CD14-positive monocyte (primary cell): ENCODE data around the gene GLI3. TPM values are rescaled to one million over a fixed set of nuclear protein-coding genes. Genes with fewer than 3 reads are reported as not detected.

Source experiments
- DNase-seq, 3 donors: peaks; one replicate each; pipeline ENCODE4 v3.0.0-alpha.2; 2011 to 2022
- H2AFZ ChIP-seq: 2 replicates; pipeline ENCODE4 v1.6.0; 2012; ENCODE audit warnings: mild to moderate bottlenecking, low read depth, low read length, inconsistent platforms; ENCODE audit not compliant: insufficient read depth, poor library complexity, severe bottlenecking
- H3K27ac ChIP-seq, 2 donors: 1 replicate in 1 of 2; 2 replicates in 1 of 2; pipeline ENCODE4 v1.5.1; 2012 to 2013; ENCODE audit warnings: low read length in 2 of 2, control low read depth in 1 of 2, inconsistent platforms in 1 of 2, low read depth in 1 of 2, mild to moderate bottlenecking in 1 of 2
- H3K27me3 ChIP-seq, 2 donors: one replicate each; pipeline versions ENCODE4 v1.6.0 to v1.6.1; 2011 to 2013; ENCODE audit warnings: low read length in 2 of 2; ENCODE audit not compliant: control insufficient read depth in 2 of 2, insufficient read depth in 2 of 2
- H3K36me3 ChIP-seq, 2 donors: replicated peaks in 1 of 2; 1 replicate in 1 of 2; 2 replicates in 1 of 2; pipeline versions ENCODE4 v1.5.1 to v1.6.1; 2012 to 2013; ENCODE audit warnings: low read length in 2 of 2, control low read depth in 1 of 2, inconsistent platforms in 1 of 2, mild to moderate bottlenecking in 1 of 2; ENCODE audit not compliant: insufficient read depth in 2 of 2, control insufficient read depth in 1 of 2
- H3K4me1 ChIP-seq, 2 donors: 1 replicate in 1 of 2; 2 replicates in 1 of 2; pipeline versions ENCODE4 v1.5.1 to v1.6.1; 2012 to 2013; ENCODE audit warnings: low read length in 2 of 2, control low read depth in 1 of 2, inconsistent platforms in 1 of 2, mild to moderate bottlenecking in 1 of 2, moderate library complexity in 1 of 2; ENCODE audit not compliant: insufficient read depth in 2 of 2, control insufficient read depth in 1 of 2
- H3K4me2 ChIP-seq: replicated peaks from 2 replicates; pipeline ENCODE3; 2012; ENCODE audit warnings: low read length, moderate library complexity, mild to moderate bottlenecking; ENCODE audit not compliant: poor library complexity, severe bottlenecking; ENCODE audit errors: extremely low read depth
- H3K4me3 ChIP-seq, 3 experiments: fragments of 200-600 bp in 1 of 3; sonication (generic) in 1 of 3; replicated peaks in 1 of 3; 1 replicate in 2 of 3; 2 replicates in 1 of 3; pipeline ENCODE4 v1.5.1; 2011 to 2013; ENCODE audit warnings: low read length in 3 of 3, mild to moderate bottlenecking in 3 of 3, control low read depth in 2 of 3, low read depth in 2 of 3, inconsistent platforms in 1 of 3, moderate library complexity in 1 of 3
- H3K79me2 ChIP-seq: 2 replicates; pipeline ENCODE4 v1.6.0; 2012; ENCODE audit warnings: mild to moderate bottlenecking, control low read depth, inconsistent platforms, low read length, moderate library complexity; ENCODE audit not compliant: insufficient read depth
- H3K9ac ChIP-seq: 2 replicates; pipeline ENCODE4 v1.6.0; 2017; ENCODE audit warnings: low read length, mild to moderate bottlenecking; ENCODE audit not compliant: insufficient read depth, poor library complexity, severe bottlenecking
- H3K9me3 ChIP-seq, 2 donors: replicated peaks in 1 of 2; 1 replicate in 1 of 2; 2 replicates in 1 of 2; pipeline versions ENCODE4 v1.5.1 to v1.6.1; 2012 to 2013; ENCODE audit warnings: low read length in 2 of 2, control low read depth in 1 of 2; ENCODE audit not compliant: control insufficient read depth in 1 of 2, insufficient read depth in 1 of 2
- H4K20me1 ChIP-seq: 2 replicates; pipeline ENCODE4 v1.6.0; 2012; ENCODE audit warnings: mild to moderate bottlenecking, low read length, control low read depth, moderate library complexity; ENCODE audit not compliant: insufficient read depth
- H3K27ac Mint-ChIP-seq, 7 donors: one replicate each; pipeline ENCODE4 v1.8.0; 2020; ENCODE audit warnings: mild to moderate bottlenecking in 7 of 7, mixed read lengths in 7 of 7, moderate library complexity in 6 of 7, inconsistent platforms in 2 of 7
- H3K27me3 Mint-ChIP-seq, 3 donors: one replicate each; pipeline ENCODE4 v1.8.0; 2021 to 2022; ENCODE audit warnings: low read depth in 3 of 3, mild to moderate bottlenecking in 3 of 3, mixed read lengths in 3 of 3, moderate library complexity in 3 of 3, inconsistent platforms in 1 of 3
- H3K36me3 Mint-ChIP-seq, 2 donors: one replicate each; pipeline ENCODE4 v1.8.0; 2020; ENCODE audit warnings: mixed read lengths in 2 of 2, inconsistent platforms in 1 of 2, mild to moderate bottlenecking in 1 of 2
- H3K4me1 Mint-ChIP-seq: one replicate; pipeline ENCODE4 v1.8.0; 2020; ENCODE audit warnings: mild to moderate bottlenecking, mixed read lengths
- H3K4me3 Mint-ChIP-seq, 2 donors: one replicate each; pipeline ENCODE4 v1.8.0; 2020; ENCODE audit warnings: mild to moderate bottlenecking in 2 of 2, mixed read lengths in 2 of 2, moderate library complexity in 1 of 2
- H3K9me3 Mint-ChIP-seq, 7 donors: one replicate each; pipeline ENCODE4 v1.8.0; 2020 to 2022; ENCODE audit warnings: mixed read lengths in 7 of 7, mild to moderate bottlenecking in 6 of 7, moderate library complexity in 6 of 7, inconsistent platforms in 2 of 7
- CTCF ChIP-seq: fragments of 200-600 bp; IDR thresholded peaks from one replicate; pipeline ENCODE4 v1.8.0; 2022; ENCODE audit warnings: antibody characterized with exemption, mild to moderate bottlenecking
- WGBS: methylation state at CpG from one replicate; pipeline ENCODE4 v1.1.5; 2013; ENCODE audit warnings: missing lambda C conversion rate; ENCODE audit not compliant: insufficient coverage; 5-methylcytosine and 5-hydroxymethylcytosine counted together
- intact Hi-C, 2 donors: fragments of 100-400 bp; cut with micrococcal nuclease; formaldehyde crosslinking; loops; one replicate each; pipeline versions ENCODE4 v1.15.0 to v1.15.1; 2023
- polyA plus RNA-seq, 3 donors: library from polyadenylated mRNA; depleted of rRNA in 1 of 3; unstranded in 2 of 3; stranded (reverse) in 1 of 3; fragments of 300-500 nt in 2 of 3; fragments of >200 nt in 1 of 3; fragmentation: Illumina TruSeq in 2 of 3; gene quantifications; 1 replicate in 2 of 3; 2 replicates in 1 of 3; pipeline ENCODE4 v1.2.3, GENCODE V29; 2012 to 2021

GLI3 gene
- polyA plus RNA-seq, 3 donors: not detected

- 75% methylated on average over 1 of the region's 2 CpGs for WGBS
- peaks cover 0 to 14% (median 6%) of the 10 kb centered on the region in 7 donors for H3K9me3 Mint-ChIP-seq
Observed at GRCh38 chr7:42240416-42240815, 3.4 kb upstream of the GLI3 start.

GRCh38 chr7:42238709-42239366 is 1.8 kb upstream of the GLI3 start:
- Histone ChIP-seq H3K4me1 (peaks cover 10 to 13% of the 10 kb centered on the region in 2 donors), H2AFZ (no peak overlapping the region), H4K20me1 (no peaks in the 10 kb centered on the region), H3K9ac (no peak overlapping the region), H3K4me2 (peak overlapping the region; percentile 87), H3K27me3 (peaks cover 55 to 67% of the 10 kb centered on the region in 2 donors), H3K27ac (no peak overlapping the region), H3K79me2 (no peaks in the 10 kb centered on the region), H3K36me3 (no peaks in the 10 kb centered on the region), H3K9me3 (peaks cover 0 to 9% of the 10 kb centered on the region in 2 donors), H3K4me3 (no peak overlapping the region)
- intact Hi-C loops: no loop called here
- Mint-ChIP-seq H3K4me1 (peaks cover 15% of the 10 kb centered on the region), H3K27ac (peak overlapping the region in 1 of 7 donors; percentile 13), H3K4me3 (peak overlapping the region in 1 of 2 donors; percentile 92), H3K36me3 (peaks cover 0 to 4% of the 10 kb centered on the region in 2 donors), H3K9me3 (peaks cover 0 to 14% (median 6%) of the 10 kb centered on the region in 7 donors), H3K27me3 (peaks cover 67 to 76% (median 72%) of the 10 kb centered on the region in 3 donors)
- no peak for TF ChIP-seq CTCF
- no peak for DNase-seq
- 89% methylated on average over 8 of the region's 15 CpGs for WGBS

More at GRCh38 chr7:42240416-42240815, 3.4 kb upstream of the GLI3 start:
- Histone ChIP-seq H3K36me3 (no peaks in the 10 kb centered on the region), H3K27ac (no peak overlapping the region), H3K27me3 (peaks cover 39 to 52% of the 10 kb centered on the region in 2 donors), H3K4me2 (no peak overlapping the region), H3K79me2 (no peaks in the 10 kb centered on the region), H3K9me3 (peaks cover 0 to 9% of the 10 kb centered on the region in 2 donors), H3K4me1 (peaks cover 10 to 13% of the 10 kb centered on the region in 2 donors), H3K4me3 (no peak overlapping the region), H4K20me1 (no peaks in the 10 kb centered on the region), H3K9ac (no peak overlapping the region), H2AFZ (no peak overlapping the region)
- no peak for TF ChIP-seq CTCF
- H3K36me3 Mint-ChIP-seq: peaks cover 0 to 4% of the 10 kb centered on the region in 2 donors
- peaks cover 53 to 61% (median 59%) of the 10 kb centered on the region in 3 donors for H3K27me3 Mint-ChIP-seq
- peaks cover 15% of the 10 kb centered on the region for H3K4me1 Mint-ChIP-seq
- H3K4me3 Mint-ChIP-seq: no peak overlapping the region
- no peak for DNase-seq
- intact Hi-C loops: no loop called here
- no peak overlapping the region for H3K27ac Mint-ChIP-seq
